SJSA1 (cell line): Measurements from ENCODE around the gene ZXDC. TPM values are rescaled to one million over a fixed set of nuclear protein-coding genes. Genes with fewer than 3 reads are reported as not detected.

ENCODE experiments used
- DNase-seq, 2 experiments: peaks; one replicate each; pipeline ENCODE4 v3.0.0-alpha.2; 2015 to 2020; ENCODE audit warnings: low spot score in 2 of 2, low read depth in 1 of 2
- H3K27ac ChIP-seq: fragments of 250-450 bp; sonication (Bioruptor Pico); 2 replicates; pipeline ENCODE4 v1.5.1; 2020; ENCODE audit warnings: mild to moderate bottlenecking, moderate library complexity
- H3K27me3 ChIP-seq: fragments of 250-450 bp; sonication (Bioruptor Pico); replicated peaks from 2 replicates; pipeline ENCODE4 v1.5.1; 2020; ENCODE audit warnings: mild to moderate bottlenecking, moderate library complexity
- H3K36me3 ChIP-seq: fragments of 250-450 bp; sonication (Bioruptor Pico); 2 replicates; pipeline ENCODE4 v1.5.1; 2020; ENCODE audit warnings: mild to moderate bottlenecking
- H3K4me1 ChIP-seq: fragments of 250-450 bp; sonication (Bioruptor Pico); replicated peaks from 2 replicates; pipeline ENCODE4 v1.6.1; 2021; ENCODE audit warnings: mild to moderate bottlenecking
- H3K4me3 ChIP-seq: fragments of 250-450 bp; sonication (Bioruptor Pico); 2 replicates; pipeline ENCODE4 v1.5.1; 2020; ENCODE audit warnings: mild to moderate bottlenecking
- H3K9me3 ChIP-seq: fragments of 250-450 bp; sonication (Bioruptor Pico); replicated peaks from 2 replicates; pipeline ENCODE4 v1.5.1; 2020; ENCODE audit warnings: mild to moderate bottlenecking
- total RNA-seq: library from RNA; depleted of rRNA; stranded (reverse); fragments of >200 nt; shearing (Covaris generic); gene quantifications from 2 replicates; pipeline ENCODE4 v1.2.3, GENCODE V29; 2014; rRNA removed

Gene ZXDC
- total RNA-seq: 7.0 and 14.0 TPM in 2 replicates

DNA sequence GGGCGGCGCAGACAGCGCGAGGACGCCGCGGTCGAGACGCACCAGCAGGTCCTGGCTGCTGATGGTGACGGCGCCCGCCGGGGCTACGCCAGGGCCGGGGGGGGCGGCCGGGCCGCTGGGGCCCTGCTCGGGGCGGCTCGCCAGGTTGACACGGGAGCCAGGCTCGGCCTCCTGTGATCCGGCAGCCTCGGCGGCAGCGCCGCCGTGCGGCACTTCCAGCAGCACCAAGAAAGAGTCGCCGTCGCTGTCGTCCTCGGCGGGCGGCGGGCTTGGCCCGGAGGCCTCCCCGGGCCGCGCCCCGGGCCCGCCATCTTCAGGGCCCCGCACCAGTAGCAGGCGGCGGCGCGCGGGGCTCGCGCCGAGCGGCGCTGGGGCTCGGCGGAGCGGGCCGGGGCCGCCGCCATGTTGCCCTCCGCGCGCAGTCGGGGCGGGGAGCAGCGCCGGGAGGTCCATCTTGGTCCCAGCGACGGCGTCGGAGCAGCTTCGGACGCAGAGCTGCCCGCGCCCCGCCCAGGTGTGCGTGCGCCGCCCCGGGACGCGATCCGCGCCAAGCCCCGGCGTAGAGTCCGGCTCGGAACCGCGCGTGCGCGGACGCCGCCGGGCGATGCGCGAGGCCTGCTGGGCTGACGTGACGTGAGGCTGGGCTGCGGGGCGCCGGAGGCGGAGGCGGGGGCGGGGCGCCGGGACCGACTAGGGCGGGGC, at the start of gene ZXDC:
TSS of gene ZXDC (minus strand) at position 479 of the 702 bp plus-strand sequence. CDS start at position 453, 26 bp downstream.
- peaks cover 21% of the 10 kb centered on the region for H3K4me1 ChIP-seq
- DNase-seq: peak; percentile 72 to 92
- peak within 1 kb of the TSS; percentile 97 for H3K4me3 ChIP-seq
- 0 out of 2 replicates have a peak, but pooled peaks cover 5% of the 10 kb centered on the region for H3K9me3 ChIP-seq
- no peaks in the 10 kb centered on the region for H3K27me3 ChIP-seq
- H3K36me3 ChIP-seq: peaks cover 35% of the 10 kb centered on the region
- H3K27ac ChIP-seq: peak within 1 kb of the TSS; percentile 45

GRCh38 chr3:126525091-126525852, 49.6 kb upstream of the ZXDC start:
- no peak for DNase-seq
- peaks cover 17% of the 10 kb centered on the region for H3K27me3 ChIP-seq
- H3K4me3 ChIP-seq: no peak overlapping the region
- H3K27ac ChIP-seq: no peak overlapping the region
- peaks cover 10% of the 10 kb centered on the region for H3K4me1 ChIP-seq
- no peaks in the 10 kb centered on the region for H3K36me3 ChIP-seq
- no peaks in the 10 kb centered on the region for H3K9me3 ChIP-seq

DNA sequence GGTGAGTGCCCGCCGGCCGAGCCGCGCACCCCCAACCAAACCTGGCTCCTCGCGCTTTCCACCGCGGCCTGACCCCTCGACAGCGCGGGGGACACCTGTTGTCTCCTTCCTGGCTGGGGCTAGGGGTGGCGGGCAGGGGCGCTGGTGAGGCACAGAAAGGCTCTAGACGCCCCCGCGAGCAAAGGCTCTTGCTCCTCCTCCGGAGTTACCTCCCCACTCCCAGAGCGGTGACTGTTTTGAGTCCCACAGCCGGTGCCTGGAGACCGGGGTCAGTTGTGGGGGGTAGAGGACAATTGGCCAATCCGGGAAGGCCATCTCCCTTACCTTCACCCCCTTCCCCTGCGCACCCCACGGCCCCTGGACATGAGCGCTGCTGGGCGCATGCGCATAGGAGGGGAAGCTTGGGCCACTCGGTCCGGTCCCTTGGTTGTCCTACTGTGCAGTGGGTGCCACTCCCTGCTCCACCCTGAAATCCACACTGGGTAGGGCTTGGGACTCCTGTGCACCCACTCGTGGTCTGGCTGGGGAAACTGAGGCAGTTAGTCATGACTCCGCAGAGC, 48.8 kb upstream of the ZXDC start:
- Histone ChIP-seq H3K36me3 (no peaks in the 10 kb centered on the region), H3K4me1 (peaks cover 10% of the 10 kb centered on the region), H3K4me3 (peak overlapping the region; percentile 19), H3K9me3 (no peaks in the 10 kb centered on the region), H3K27ac (no peak overlapping the region), H3K27me3 (peaks cover 17% of the 10 kb centered on the region)
- no peak for DNase-seq

DNA sequence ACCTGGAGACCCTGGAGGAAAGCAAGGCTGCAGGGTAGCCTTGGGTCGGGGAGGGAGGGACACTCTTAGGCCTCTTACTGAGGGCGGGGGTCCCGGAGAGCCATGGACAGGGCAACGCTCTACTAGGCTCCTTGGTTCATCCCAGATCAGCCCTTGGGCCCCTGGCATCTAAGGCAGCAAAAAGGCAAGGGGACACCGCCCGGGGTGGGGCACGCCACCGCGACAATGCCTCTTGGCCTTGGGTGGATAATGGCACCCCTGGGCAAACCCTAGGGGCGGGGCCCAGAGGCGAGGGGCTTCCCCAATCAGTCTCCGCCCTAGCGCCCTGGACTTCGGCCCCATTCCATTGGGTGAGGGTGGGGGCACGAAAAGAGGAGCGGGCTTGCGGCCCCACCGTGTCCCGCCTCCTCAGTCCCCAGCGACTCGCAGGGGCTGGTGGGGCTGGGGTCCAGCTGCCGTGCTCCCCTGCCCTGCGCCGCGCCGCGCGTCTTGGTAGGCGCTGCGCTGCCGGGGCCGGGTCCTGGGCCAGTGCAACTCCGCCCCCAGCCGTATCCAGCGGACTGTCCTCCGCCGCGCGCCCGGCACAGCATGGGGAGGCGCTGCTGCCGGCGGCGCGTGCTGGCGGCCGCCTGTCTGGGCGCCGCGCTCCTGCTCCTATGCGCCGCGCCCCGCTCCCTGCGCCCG, 48.2 kb upstream of the ZXDC start, which contains the start of gene CHST13:
TSS of gene CHST13 (plus strand) at position 411 of the 684 bp plus-strand sequence. CDS start at position 589, 178 bp downstream.
- peaks cover 10% of the 10 kb centered on the region for H3K4me1 ChIP-seq
- peak within 1 kb of the TSS; percentile 19 for H3K4me3 ChIP-seq
- DNase-seq: no peak
- peaks cover 17% of the 10 kb centered on the region for H3K27me3 ChIP-seq
- no peak within 1 kb of the TSS for H3K27ac ChIP-seq
- no peaks in the 10 kb centered on the region for H3K36me3 ChIP-seq
- H3K9me3 ChIP-seq: no peaks in the 10 kb centered on the region

- peak in 1 of 2 experiments; percentile 41 for DNase-seq
- Histone ChIP-seq H3K27me3 (peaks cover 17% of the 10 kb centered on the region), H3K4me3 (no peak overlapping the region), H3K4me1 (peaks cover 10% of the 10 kb centered on the region), H3K27ac (no peak overlapping the region), H3K36me3 (no peaks in the 10 kb centered on the region), H3K9me3 (no peaks in the 10 kb centered on the region)
These were observed 46.7 kb upstream of the ZXDC start for GRCh38 chr3:126522363-126522788.

DNA sequence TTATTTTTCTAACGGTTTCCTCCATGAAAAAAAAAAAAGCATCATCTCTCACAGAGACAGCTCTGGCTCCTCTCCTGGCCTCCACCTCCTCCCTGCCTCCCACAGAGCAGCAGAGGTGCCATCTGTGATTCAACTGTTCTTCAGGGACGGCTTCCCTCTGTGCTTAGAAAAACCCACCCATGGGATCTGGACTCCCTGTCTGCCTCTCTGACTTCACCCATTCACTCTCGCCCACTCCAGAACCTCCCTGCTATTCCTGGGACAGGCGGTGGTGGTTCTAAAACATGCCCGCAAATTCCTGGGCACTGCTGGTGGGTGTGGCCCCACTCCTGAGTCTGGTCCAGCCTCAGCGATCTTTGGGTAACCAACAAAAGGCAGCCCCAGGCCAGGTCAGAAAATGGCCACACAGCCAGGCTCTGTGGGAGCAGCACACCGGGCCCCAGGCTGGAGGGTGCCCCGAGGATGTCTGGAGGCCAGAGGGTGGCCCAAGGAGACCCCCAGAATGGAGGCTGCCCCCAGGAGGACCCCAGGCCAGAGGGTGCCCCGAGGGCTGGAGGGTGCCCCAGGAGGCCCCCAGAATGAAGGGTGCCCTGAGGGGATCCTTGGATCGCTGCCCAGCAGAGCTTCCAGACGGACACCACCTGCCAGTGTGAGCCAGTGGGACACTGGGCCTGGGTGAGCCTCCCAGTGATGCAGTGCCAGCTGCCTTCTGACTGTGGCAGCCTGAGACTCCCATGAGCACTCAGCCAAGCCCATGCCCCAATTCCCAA, 45.6 kb upstream of the ZXDC start:
- Histone ChIP-seq H3K4me3 (no peak overlapping the region), H3K4me1 (peaks cover 10% of the 10 kb centered on the region), H3K36me3 (no peaks in the 10 kb centered on the region), H3K27ac (no peak overlapping the region), H3K27me3 (peaks cover 17% of the 10 kb centered on the region), H3K9me3 (no peaks in the 10 kb centered on the region)
- DNase-seq: no peak

GRCh38 chr3:126519506-126520455, 44.1 kb upstream of the ZXDC start:
- Histone ChIP-seq H3K27me3 (peaks cover 16% of the 10 kb centered on the region), H3K4me3 (no peak overlapping the region), H3K4me1 (peaks cover 10% of the 10 kb centered on the region), H3K36me3 (no peaks in the 10 kb centered on the region), H3K27ac (no peak overlapping the region), H3K9me3 (no peaks in the 10 kb centered on the region)
- no peak for DNase-seq

GRCh38 chr3:126518779-126519177, 43.1 kb upstream of the ZXDC start:
- Histone ChIP-seq H3K9me3 (no peaks in the 10 kb centered on the region), H3K4me1 (peaks cover under 1% of the 10 kb centered on the region), H3K27ac (no peak overlapping the region), H3K27me3 (peaks cover 6% of the 10 kb centered on the region; the same call in 1 of the 2 replicates), H3K36me3 (no peaks in the 10 kb centered on the region), H3K4me3 (no peak overlapping the region)
- no peak for DNase-seq

GRCh38 chr3:126517986-126518778, 42.5 kb upstream of the ZXDC start:
- H3K4me3 ChIP-seq: no peak overlapping the region
- no peak for DNase-seq
- peaks cover 2% of the 10 kb centered on the region; the same call in 1 of the 2 replicates for H3K27me3 ChIP-seq
- H3K27ac ChIP-seq: no peak overlapping the region
- no peaks in the 10 kb centered on the region for H3K4me1 ChIP-seq
- H3K36me3 ChIP-seq: no peaks in the 10 kb centered on the region
- H3K9me3 ChIP-seq: no peaks in the 10 kb centered on the region

DNA sequence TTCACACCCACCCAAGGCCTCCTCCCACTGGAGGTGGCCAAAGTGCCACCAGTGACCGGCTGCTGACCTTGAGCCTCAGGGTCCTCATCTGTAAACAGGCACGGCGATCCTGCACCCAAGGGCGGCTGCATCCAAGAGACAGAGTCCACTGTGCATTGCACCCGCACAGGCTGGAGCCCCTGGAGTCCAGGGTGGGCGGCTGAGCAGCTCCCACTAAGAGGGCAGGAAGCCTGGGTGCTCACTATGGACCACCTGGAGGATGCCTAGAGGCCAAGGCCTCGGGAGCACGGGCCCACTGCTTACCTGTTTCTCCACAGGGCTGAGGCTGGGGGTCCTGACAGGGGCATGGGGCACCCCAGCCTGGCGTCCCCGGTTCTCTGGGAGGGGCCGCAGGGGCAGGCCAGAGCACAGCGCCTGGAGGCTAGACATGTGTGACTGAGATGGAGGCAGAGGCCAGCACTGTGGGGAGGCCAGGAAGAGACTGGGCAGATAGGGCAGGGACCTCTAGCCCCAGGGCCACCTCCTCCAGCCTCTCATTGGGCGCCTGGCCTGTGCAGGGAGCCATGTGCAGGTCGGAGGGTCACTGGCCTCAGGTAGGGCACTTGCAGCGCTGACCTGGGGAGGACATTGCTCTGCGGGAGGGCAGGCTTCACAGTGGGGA, 41.7 kb upstream of the ZXDC start, which contains the start of gene UROC1:
TSS of gene UROC1 (minus strand) at position 483 of the 661 bp plus-strand sequence. CDS start at position 429, 54 bp downstream.
- H3K36me3 ChIP-seq: no peaks in the 10 kb centered on the region
- no peak for DNase-seq
- no peak within 1 kb of the TSS for H3K4me3 ChIP-seq
- no peaks in the 10 kb centered on the region; the same call in 1 of the 2 replicates for H3K4me1 ChIP-seq
- no peaks in the 10 kb centered on the region for H3K9me3 ChIP-seq
- H3K27me3 ChIP-seq: no peaks in the 10 kb centered on the region
- H3K27ac ChIP-seq: no peak within 1 kb of the TSS

- no peaks in the 10 kb centered on the region for H3K27me3 ChIP-seq
- no peak for DNase-seq
- H3K36me3 ChIP-seq: no peaks in the 10 kb centered on the region
- no peaks in the 10 kb centered on the region for H3K9me3 ChIP-seq
- H3K4me3 ChIP-seq: no peak overlapping the region
- peaks cover 5% of the 10 kb centered on the region for H3K4me1 ChIP-seq
- H3K27ac ChIP-seq: no peak overlapping the region
These were observed 41.2 kb upstream of the ZXDC start for GRCh38 chr3:126516936-126517290.
